ENCODE measurements around the gene HLTF.
"Not testable (repeated sequence)": the region's sequence is repeated elsewhere in the genome, so short reads cannot be mapped to it uniquely, and the experiment has no call there.

Gene HLTF

GRCh38 chr3:148997623-148998022 lies 88.7 kb downstream of the HLTF start:
- DNase-seq (ENCODE audit: low read depth in 2 of 3, low spot score in 1 of 3) = no peak

- no peak for DNase-seq (ENCODE audit: low read depth in 2 of 3, low spot score in 1 of 3)
Observed at GRCh38 chr3:148992635-148993255, 93.6 kb downstream of the HLTF start.

- peak in 1 of 3 donors; percentile 4 for DNase-seq (ENCODE audit: low read depth in 2 of 3, low spot score in 1 of 3)
Observed at GRCh38 chr3:148992027-148992634, 94.2 kb downstream of the HLTF start.

GRCh38 chr3:148991219-148992026 lies 94.9 kb downstream of the HLTF start, which contains the start of gene GYG1:
GYG1 (plus strand) TSS chr3:148991540; CDS start chr3:148991641, 101 bp downstream.
- peak; percentile 50 to 65 (median 56) for DNase-seq (ENCODE audit: low read depth in 2 of 3, low spot score in 1 of 3)

- no peak for DNase-seq (ENCODE audit: low read depth in 2 of 3, low spot score in 1 of 3)
Observed at GRCh38 chr3:148990236-148990635, 96.1 kb downstream of the HLTF start.

DNA sequence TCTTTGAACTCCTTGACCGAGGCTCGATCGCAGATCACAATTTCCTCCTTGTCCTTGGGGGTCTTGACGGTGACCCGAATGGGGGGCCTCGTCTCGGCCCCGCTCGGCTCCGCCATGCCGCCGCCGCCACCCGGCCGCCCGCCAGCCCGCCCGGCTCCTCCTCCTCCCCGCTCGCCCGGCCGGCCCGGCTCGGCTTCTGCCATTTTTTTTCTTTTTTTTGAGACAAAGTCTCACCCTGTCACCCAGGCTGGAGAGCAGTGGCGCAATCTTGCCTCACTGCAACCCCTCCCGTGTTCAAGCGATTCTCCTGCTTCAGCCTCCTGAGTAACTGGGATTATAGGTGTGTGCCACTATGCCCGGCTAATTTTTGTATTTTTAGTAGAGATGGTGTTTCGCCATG lies 98.8 kb downstream of the HLTF start:
- not testable (repeated sequence) for DNase-seq (ENCODE audit: low read depth in 2 of 3, low spot score in 1 of 3)

GRCh38 chr3:148981273-148981672 lies 105.1 kb downstream of the HLTF start:
- DNase-seq (ENCODE audit: low read depth in 2 of 3, low spot score in 1 of 3) = no peak
